ENCODE results near the gene APOBEC3C. TPM values are rescaled to one million over a fixed set of nuclear protein-coding genes. Genes with fewer than 3 reads are reported as not detected.
"Not testable (repeated sequence)": the region's sequence is repeated elsewhere in the genome, so short reads cannot be mapped to it uniquely, and the experiment has no call there.

Gene APOBEC3C
- total RNA-seq, 4 donors from 2014 or later: 4.1 to 35.5 (median 4.4) TPM

DNA sequence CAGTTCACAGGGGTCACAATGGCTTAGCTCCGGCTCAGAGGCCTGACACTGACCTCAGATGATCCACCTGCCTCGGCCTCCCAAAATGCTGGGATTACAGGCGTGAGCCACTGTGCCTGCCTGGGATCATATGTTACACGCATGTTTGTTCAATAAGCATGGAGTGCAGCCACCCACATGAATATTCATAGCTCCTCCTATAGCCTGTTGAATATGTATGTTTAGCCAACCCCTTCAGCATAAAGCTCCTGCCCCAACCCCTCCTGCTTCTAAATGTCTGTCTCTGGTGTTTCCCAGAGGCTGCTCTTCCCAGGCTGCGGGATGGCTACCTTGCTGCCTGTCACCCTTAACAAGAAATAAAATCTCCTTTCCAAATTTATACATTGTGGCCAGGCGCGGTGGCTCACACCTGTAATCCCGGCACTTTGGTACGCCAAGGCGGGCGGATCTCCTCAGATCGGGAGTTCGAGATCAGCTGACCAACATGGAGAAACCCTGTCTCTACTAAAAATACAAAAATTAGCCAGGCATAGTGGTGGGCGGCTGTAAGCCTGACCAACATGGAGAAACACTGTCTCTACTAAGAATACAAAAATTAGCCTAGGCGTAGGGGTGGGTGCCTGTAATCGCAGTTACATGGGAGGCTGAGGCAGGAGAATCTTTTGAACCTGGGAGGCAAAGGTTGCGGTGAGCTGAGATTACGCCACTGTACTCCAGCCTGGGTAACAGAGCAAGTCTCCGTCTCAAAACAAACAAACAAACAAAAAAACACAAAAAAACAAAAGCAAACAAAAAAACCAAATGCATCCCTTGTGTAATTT, 25.5 kb downstream of the APOBEC3C start:
- H3K27me3 ChIP-seq: no peaks in the 10 kb centered on the region
- H3K9me3 ChIP-seq: no peaks in the 10 kb centered on the region
- DNase-seq: no peak
- peaks cover 0 to 16% (median 7%) of the 10 kb centered on the region in 4 donors for H3K4me1 ChIP-seq
- H3K27ac ChIP-seq: peak overlapping the region in 1 of 4 donors; percentile 92
- H3K4me3 ChIP-seq: no peak overlapping the region
- no peak for TF ChIP-seq POLR2A (IDR thresholded peaks at IDR 0.05)
- no peak for TF ChIP-seq CTCF (IDR thresholded peaks at IDR 0.05)
- H3K36me3 ChIP-seq: no peaks in the 10 kb centered on the region

DNA sequence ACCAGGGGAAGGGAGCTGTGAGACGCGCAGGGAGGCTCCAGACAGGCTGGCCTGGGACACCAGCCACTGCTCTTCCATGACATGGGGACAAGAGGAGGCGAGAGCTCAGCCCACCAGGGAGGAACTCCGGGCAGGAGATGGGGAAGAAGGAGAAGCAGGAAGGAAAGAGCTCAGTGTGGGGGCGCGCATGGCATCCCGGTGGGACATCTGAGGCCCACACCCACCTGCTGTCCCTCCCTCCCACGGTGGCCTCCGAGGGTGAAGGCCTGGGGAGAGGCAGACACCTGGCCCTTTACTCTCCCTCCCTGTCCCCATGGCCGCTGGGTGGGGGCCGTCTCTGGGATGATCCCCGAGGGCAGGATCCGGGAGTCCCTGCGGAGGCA, 26.1 kb downstream of the APOBEC3C start:
- H3K9me3 ChIP-seq, H3K27me3 ChIP-seq, H3K36me3 ChIP-seq, DNase-seq: not testable (repeated sequence)
- H3K27ac ChIP-seq: peak overlapping the region; percentile 84 to 92 (median 90)
- peak overlapping the region; percentile 53 to 72 (median 60) for H3K4me3 ChIP-seq
- H3K4me1 ChIP-seq: peaks cover 0 to 16% (median 7%) of the 10 kb centered on the region in 4 donors

DNA sequence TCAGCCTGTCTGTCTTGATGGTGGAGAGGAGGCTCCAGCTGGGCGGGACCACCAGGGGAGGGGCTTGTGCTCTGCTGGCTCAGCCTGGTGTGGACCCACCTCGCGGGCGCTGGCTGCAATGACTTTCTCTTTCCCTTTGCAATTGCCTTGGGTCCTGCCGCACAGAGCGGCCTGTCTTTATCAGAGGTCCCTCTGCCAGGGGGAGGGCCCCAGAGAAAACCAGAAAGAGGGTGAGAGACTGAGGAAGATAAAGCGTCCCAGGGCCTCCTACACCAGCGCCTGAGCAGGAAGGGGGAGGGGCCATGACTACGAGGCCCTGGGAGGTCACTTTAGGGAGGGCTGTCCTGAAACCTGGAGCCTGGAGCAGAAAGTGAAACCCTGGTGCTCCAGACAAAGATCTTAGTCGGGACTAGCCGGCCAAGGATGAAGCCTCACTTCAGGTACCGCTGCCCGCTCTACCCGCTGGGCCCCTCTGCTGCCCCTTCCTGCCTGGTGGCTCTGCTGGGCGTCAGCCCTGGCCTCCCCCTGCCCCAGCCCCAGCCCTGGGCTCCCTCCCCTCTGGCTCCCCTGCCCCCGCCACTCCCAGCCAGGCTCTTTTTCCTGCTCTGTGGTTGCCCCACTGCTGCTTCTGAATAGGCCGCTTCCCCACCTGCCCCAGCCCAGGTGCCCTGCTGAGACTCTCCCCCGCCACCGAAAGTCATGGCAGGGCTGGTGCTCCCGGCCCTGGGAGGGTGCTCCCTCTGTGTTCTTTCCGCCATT, 26.7 kb downstream of the APOBEC3C start, which contains the start of gene APOBEC3F:
APOBEC3F (plus strand) TSS at position 327 of the 759 bp plus-strand sequence; CDS start at position 424, 97 bp downstream.
- peak; percentile 63 to 84 (median 66) for DNase-seq
- peak within 1 kb of the TSS; percentile 84 to 92 (median 90) for H3K27ac ChIP-seq
- not testable (repeated sequence) for H3K27me3 ChIP-seq, H3K9me3 ChIP-seq, H3K36me3 ChIP-seq
- H3K4me3 ChIP-seq: peak within 1 kb of the TSS; percentile 53 to 72 (median 60)
- TF ChIP-seq POLR2A (IDR thresholded peaks at IDR 0.05): peak in 1 of 2 donors; percentile 59
- H3K4me1 ChIP-seq: peaks cover 0 to 16% (median 9%) of the 10 kb centered on the region in 4 donors

- H3K4me3 ChIP-seq: no peak overlapping the region
- no peak for DNase-seq
- H3K4me1 ChIP-seq: peaks cover 0 to 16% (median 9%) of the 10 kb centered on the region in 4 donors
- H3K36me3 ChIP-seq: no peaks in the 10 kb centered on the region
- peak overlapping the region in 1 of 4 donors; percentile 92 for H3K27ac ChIP-seq
- no peaks in the 10 kb centered on the region for H3K27me3 ChIP-seq
- no peaks in the 10 kb centered on the region for H3K9me3 ChIP-seq
- TF ChIP-seq POLR2A (IDR thresholded peaks at IDR 0.05) (no peak), CTCF (IDR thresholded peaks at IDR 0.05) (no peak)
Observed at GRCh38 chr22:39041908-39042307, 27.9 kb downstream of the APOBEC3C start.

- not testable (repeated sequence) for H3K9me3 ChIP-seq, H3K4me3 ChIP-seq, H3K27me3 ChIP-seq, DNase-seq, H3K27ac ChIP-seq, H3K36me3 ChIP-seq
- peaks cover 0 to 16% (median 9%) of the 10 kb centered on the region in 4 donors for H3K4me1 ChIP-seq
Observed at GRCh38 chr22:39043063-39043462, 29.0 kb downstream of the APOBEC3C start.

DNA sequence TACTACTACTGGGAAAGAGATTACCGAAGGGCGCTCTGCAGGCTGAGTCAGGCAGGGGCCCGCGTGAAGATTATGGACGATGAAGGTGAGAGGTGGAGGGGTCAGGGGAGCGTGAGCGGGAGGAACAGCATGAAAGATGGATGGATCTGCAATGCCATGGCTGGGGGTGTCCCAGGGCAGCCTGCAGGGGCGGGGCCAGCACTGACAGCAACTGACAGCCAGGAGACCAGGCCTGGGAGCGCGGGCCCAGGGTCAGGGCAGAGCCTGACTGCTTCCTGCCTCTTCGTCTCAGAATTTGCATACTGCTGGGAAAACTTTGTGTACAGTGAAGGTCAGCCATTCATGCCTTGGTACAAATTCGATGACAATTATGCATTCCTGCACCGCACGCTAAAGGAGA, 31.1 kb downstream of the APOBEC3C start:
- DNase-seq, H3K4me3 ChIP-seq, H3K27ac ChIP-seq, H3K36me3 ChIP-seq, H3K9me3 ChIP-seq, H3K27me3 ChIP-seq: not testable (repeated sequence)
- peaks cover 0 to 16% (median 9%) of the 10 kb centered on the region in 4 donors for H3K4me1 ChIP-seq

DNA sequence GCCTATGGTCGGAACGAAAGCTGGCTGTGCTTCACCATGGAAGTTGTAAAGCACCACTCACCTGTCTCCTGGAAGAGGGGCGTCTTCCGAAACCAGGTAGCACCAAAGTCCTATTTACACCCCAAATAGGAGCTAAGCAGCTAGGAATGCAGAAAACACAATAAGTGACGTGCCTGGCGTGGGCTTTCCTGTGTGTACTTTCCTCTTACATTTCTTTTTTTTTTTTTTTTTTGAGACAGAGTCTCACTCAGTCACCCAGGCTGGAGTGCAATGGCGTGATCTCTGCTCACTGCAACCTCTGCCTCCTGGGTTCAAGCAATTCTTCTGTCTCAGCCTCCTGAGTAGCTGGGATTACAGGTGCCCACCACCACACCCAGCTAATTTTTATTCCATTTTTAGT, 35.4 kb downstream of the APOBEC3C start:
- not testable (repeated sequence) for H3K36me3 ChIP-seq, H3K4me3 ChIP-seq, H3K27me3 ChIP-seq, H3K9me3 ChIP-seq, DNase-seq, H3K27ac ChIP-seq, H3K4me1 ChIP-seq

- not testable (repeated sequence) for H3K36me3 ChIP-seq, H3K4me1 ChIP-seq, H3K4me3 ChIP-seq, DNase-seq, H3K9me3 ChIP-seq, H3K27ac ChIP-seq, H3K27me3 ChIP-seq
Observed at GRCh38 chr22:39051844-39052495, 37.9 kb downstream of the APOBEC3C start.
